Right renal cortex interstitium (tissue), 3 donors: Measurements from ENCODE around the gene CPTP. TPM values are rescaled to one million over a fixed set of nuclear protein-coding genes. Genes with fewer than 3 reads are reported as not detected.
"Not testable (repeated sequence)": the region's sequence is repeated elsewhere in the genome, so short reads cannot be mapped to it uniquely, and the experiment has no call there.

Source experiments
- DNase-seq, 3 donors: peaks; one replicate each; pipeline ENCODE4 v3.0.0-alpha.2; 2013; ENCODE audit warnings: low read depth in 3 of 3, low spot score in 2 of 3
- polyA plus RNA-seq, 3 donors: library from polyadenylated mRNA; unstranded; fragments of 120-200 nt; gene quantifications; one replicate each; pipeline ENCODE4 v1.2.1, GENCODE V29; 2013; ENCODE audit not compliant: insufficient read length in 3 of 3

Gene CPTP
- polyA plus RNA-seq, 3 donors, result 9.1 to 12.9 (median 10.1) TPM

DNA sequence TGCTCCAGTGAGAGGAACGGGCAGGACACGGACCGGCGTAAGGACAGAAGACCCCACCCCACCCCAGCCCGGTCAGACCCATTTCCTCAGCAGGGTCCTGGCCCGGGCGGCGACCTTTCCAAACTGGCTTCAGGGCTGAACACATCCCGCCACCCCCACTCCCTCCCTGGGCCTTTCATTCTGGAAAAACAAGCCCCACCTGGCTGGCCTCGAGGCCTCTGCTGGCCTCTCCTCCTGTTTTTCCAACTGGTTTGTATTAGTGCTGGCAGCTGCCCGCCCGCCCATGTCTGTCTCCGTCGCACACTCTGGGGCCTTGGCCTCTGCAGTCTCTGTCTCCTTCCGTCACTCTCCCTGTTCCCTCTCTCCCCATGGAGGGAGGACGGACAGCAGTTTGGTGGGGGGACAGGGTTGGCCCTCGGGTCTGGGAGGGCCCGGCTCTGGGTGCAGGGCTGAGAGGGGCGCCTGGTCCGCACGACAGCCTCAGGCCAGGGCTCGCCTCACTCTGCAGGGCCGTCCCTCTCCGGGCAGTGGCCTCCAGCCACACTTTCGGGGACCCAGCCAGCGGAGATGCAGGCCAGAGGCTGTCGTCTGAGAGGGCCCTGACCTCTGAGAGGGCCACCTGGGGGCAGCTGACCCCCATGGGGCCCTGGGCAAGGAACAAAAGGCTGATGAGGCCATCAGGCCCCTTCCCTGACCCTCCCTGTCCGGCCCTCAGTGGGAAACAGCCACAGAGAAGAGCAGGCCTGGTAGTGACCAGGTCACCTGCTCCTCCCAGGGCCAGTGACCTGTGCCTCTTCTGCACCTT, 35.3 kb downstream of the CPTP start:
- DNase-seq, result no peak

GRCh38 chr1:1360506-1361169, 36.0 kb downstream of the CPTP start:
- no peak for DNase-seq

DNA sequence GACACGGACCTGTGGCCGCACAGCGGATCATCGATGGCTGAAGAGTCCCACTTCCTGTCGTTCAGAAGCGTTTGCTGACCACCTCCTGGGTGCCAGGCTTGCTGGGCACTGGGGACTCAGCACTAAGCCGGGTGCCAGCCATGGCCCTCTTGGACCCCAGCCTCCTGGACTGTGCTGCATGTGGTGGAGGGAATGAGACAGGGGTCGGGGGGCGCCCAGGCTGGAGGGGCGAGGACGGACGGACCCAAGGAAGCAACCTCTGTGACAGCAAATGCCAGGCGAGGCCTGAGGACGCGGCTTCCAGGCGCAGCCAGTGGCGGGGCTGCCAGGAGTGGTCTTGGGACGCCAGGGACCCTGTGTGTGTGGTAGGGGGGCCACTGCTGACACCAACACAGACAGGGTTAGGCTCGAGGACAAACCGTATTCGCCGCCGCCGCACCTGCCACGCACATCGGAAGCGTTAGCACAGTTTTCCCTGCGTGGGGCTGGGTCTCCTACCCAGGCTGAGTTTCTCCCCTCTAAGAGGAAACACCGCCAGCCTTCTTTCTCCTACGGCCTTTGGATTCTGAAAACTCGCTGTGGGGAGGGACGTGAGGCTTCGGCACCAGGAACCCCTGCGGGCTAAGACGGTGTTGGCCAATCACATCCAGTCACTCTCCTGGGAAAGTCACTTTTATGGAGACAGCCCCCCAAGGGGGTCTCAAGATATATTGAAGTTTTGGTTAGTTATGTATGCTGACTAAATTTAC, 36.8 kb downstream of the CPTP start:
- DNase-seq, result no peak

- DNase-seq, result no peak
These were observed 37.4 kb downstream of the CPTP start for GRCh38 chr1:1361982-1362423.

DNA sequence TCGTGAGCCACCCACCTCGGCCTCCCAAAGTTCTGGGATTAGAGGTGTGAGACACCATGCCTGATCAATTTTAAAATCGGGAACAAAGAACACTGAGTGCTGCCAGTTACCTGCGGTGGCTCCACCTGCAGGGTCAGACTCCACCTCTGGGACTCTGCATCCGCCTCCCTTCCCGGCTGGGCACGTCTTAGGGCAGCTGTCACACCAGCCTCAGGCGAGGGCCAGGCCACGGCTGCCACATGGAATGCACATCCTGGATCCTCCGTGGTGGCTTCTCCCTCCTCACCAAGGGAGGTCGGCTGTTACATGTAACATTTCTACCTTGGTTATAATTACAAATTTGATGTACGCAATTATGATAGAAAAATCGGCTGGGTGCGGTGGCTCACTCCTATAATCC, 39.7 kb downstream of the CPTP start:
- no peak for DNase-seq

DNA sequence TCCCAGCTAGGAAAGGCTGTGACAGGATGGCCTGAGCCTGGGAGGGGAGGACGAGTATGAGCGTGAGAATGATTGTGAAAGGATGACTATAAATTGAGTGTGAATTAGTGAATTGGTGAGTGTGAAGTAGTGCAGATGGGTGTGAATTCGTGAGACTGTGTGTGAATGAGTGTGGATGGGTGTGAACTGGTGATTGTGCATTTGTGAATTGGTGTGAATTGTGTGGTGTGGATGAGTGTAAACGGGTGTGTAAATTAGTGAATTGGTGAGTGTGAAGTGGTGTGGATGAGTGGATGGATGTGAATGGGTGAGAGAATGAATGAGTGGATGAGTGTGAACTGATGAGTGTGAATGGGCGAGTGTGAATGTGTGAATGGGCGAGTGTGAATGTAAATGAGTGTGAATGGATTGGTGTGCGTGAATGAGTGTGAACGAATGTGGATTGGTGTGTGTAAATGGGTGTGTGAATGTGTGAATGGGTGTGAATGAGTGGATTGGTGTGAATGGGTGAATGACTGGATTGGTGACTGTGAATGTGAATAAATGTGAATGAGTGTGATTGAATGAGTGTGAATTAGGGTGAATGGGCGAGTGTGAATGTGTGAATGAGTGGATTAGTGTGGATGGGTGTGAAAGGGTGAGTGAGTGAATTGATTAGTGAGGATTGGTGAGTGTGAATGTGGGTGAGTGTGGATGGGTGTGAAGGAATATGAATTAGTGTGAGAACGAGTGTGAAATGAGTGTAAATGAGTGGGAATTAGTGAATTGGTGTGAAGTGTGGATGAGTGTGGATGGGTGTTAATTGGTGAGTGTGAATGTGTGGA, 41.5 kb downstream of the CPTP start:
- DNase-seq, result no peak

DNA sequence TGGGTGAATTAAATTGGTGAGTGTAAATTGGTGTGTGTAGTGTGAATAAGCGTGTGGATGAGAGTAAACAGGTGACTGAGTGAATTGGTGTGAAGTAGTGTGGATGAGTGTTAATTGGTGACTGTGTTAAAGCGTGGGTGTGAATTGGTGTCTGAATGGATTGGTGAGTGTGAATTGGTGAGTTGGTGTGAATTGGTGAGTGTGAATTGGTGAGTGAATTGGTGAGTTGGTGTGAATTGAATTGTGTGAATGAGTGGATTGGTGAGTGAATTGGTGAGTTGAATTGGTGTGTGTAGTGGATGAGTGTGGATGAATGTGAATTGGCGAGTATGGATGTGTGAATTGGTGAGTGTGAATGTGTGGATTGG, 42.1 kb downstream of the CPTP start:
- DNase-seq, result no peak

DNA sequence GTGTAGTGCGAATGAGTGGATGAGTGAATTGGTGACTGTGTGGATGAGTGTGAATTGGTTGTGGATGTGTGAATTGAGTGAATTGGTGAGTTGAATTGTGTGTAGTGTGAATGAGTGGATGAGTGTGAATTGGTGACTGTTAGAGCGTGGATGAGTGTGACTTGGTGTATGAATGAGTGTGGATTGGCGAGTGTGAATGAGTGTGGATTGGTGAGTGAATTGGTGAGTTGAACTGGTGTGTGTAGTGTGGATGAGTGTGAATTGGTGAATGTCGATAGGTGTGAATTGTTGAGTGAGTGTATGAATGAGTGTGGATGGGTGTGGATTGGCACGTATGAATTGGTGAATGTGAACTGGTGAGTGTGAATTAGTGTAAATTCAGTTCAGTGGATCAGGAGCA, 42.7 kb downstream of the CPTP start:
- no peak for DNase-seq

DNA sequence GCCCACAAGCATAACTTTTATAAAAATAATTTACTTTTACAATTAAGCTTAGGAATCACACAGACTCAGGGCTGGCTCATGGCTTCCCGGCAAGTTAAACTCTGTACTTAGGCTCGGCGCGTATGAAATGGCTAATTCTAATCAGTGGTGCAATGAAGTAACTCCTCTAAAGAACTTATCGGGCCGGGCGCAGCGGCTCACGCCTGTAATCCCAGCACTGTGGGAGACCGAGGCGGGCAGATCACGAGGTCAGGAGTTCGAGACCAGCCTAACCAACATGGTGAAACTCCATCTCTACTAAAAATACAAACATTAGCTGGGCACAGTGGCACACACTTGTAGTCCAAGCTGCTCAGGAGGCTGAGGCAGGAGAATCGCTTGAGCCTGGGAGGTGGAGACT, 45.5 kb downstream of the CPTP start:
- not testable (repeated sequence) for DNase-seq

DNA sequence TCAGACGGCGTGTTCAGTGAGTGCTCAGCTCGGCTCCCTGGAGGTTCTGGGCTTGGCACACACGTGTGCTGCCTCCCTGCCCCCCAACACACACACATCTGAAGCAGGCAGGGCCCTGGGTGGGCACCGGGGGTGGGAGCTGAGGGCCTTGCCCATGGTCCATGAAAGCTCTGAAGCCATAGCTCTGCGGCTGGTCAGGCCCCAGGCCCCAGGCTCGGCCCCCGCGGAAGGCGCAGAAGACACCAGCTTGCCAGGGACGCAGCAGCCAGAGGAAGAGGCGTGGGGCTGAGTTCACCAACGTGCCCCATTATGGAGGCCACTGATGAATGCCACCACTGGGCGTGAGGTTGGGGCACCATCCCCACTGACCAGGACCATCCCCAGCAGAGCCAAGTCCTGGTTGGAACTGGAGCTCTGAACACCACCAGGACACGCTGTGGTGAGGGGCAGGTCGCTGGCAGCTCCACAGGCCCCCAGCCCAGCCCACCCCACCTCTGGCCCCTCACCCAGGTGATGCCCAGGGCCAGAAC, 46.2 kb downstream of the CPTP start:
- DNase-seq, result no peak

- no peak for DNase-seq
These were observed 46.8 kb downstream of the CPTP start for GRCh38 chr1:1371364-1371745.

GRCh38 chr1:1371746-1372711, 47.4 kb downstream of the CPTP start:
- no peak for DNase-seq

DNA sequence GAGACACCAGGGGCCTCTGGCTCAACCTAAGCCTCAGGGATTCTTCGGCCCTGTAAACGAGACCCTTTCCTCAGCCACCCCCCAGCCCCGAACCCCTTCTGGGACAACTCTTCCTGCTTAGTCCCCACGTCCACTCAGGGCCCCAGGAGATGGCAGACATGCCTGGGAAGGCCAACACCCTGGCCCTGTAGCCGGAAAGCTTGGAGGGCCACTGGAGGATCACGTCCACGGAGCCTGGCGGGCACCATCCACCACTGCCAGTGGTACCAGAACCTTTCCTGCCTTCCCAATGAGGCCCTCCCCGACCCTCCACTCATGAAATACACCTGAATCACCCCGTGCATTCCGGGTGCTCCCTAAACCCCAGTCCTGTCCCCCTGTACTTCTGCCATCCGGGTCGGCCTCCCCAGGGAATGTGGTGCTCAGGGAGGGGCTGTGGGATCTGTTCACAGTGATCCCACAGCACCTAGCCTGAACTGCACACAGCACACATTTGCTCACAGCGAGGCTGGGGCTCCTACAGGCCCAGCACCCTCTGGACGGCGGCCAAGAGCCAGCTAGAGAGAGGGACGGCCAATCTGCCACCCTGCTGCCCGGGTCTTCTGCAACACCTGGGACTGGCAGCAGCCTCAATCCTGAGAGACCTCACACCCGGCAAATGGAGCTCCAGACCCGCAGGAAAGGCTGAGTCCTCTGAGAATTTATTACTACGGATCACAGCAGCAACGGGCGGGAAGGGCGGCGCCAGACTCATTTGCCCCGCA, 48.6 kb downstream of the CPTP start:
- DNase-seq, result no peak

DNA sequence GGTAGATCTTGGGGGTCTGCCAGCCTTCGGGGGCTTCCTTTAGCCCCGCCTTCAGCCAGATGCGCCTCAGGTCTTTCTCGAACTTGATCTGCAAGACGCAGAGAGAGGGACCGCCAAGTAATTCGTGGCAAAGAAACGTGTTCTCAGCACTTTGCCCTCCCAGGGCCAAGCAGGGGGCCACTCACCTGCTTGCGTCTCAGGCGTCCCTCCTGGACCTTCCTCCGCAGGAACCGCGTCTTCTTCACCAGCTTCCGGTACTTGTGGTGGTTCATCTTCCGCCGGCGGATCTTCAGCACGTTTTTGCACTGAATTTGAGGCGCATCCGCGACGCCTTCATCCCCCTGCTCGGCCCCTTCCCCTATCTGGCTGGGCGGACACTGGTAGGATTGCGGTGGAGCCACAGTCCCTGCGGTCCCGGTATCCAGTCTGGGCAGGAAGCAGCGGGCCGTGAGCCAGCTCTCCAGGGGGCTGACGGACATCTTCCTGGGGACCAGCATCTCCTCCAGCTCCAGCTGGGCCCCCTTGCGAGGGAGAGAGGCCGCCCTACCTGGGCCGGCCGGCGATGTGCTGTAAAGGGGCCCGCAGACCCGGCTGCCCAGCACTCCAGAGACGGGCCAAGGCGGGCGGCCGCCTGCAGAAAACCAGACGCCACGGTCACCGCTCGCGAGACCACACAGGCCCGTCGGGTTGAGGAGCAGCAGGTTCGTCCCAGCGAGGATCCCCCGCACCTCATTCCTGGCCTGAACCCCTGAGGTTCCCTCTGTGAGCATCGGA, 49.4 kb downstream of the CPTP start:
- DNase-seq, result no peak

- DNase-seq, result no peak
These were observed 50.0 kb downstream of the CPTP start for GRCh38 chr1:1374589-1374928.

DNA sequence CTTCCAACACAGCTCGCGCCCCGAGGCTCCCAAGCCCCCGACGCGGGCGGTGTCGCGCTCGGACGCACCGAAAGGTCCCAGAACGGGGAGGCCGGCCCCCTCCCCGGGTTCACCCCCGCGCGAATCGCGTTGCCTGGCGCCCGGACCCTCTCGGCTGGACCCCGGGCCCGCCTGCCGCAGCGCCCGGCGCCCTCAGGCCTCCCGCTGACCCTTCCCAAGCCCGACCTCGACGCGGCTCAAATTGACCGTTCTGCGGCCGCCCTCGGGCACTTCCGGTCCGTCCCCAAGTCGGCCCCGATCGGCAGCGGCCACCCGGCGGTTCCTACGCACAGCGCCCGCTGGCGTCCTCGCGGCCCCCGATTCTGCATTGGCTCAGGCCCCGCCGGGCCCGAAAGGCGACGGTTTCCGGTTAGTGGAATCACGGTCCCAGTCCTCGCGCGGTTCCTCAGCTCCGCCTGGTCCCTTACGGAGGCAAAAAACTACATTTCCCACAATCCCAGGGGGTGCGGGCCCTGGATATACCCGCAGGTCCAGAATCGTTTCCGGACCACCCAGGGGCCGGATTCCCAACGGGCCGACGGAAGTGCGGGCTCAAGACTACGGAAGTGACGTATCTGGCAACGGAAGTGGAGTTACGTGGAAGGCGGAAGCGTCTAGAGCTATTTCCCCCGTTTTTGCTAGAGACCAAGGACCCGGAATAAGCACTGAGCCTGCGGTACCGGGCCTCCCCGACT, 50.5 kb downstream of the CPTP start, which contains the start of gene AURKAIP1:
TSS of gene AURKAIP1 (minus strand) at position 279 of the 734 bp plus-strand sequence. CDS start 451 bp downstream, outside the sequence.
- DNase-seq, result peak; percentile 98 to 100 (median 100)

DNA sequence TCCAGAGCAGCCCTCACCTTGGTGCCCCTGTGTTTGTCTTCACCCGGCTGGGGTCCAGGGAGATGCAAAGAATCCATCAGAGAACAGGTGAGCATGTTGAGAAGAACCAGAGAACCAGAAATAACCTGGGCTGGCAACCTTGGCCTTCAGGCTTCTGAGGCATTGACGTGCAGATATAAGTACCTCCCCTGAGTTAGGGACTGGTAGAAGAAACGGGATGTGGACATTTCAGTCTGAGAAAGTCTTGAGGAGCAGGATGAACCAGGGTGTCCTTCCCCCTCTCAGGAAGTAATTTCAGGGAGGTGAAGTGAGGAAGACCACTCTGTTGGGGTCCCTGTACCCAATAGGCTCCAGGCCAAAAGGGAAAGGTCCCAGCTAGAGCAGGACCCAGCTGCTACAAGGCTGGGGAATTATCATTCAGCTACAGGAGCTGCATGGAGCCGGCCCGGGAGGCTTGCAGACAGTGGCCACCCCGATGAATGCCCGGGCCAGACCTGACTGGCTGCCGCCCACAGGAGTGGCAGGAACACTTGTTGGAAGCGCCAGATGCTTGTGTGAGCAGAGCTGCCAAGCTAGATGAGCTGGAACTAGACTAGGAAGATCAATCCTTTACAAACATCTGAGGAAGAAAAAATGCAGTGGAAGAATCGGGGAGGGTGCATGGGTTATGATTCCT, 52.1 kb downstream of the CPTP start:
- DNase-seq, result no peak
